DND-41 (cell line): ENCODE results near the gene ANKRD33.

Experiments
- ATAC-seq: fragments of 200-7000 bp; cut with Tn5 transposase; 3 replicates; pipeline ENCODE4 v1.9.1; 2021; ENCODE audit warnings: low read depth; ENCODE audit not compliant: insufficient read depth
- DNase-seq: peaks from one replicate; pipeline ENCODE4 v3.0.0-alpha.2; 2020
- H2AFZ ChIP-seq: 2 replicates; pipeline ENCODE4 v1.6.0; 2012; ENCODE audit warnings: low read depth, low read length
- H3K27ac ChIP-seq: 2 replicates; pipeline ENCODE4 v1.5.1; 2012; ENCODE audit warnings: low read length, inconsistent platforms
- H3K27me3 ChIP-seq: fragments of 200-600 bp; sonication (generic); 2 replicates; pipeline ENCODE4 v1.6.0; 2012; ENCODE audit warnings: low read length, mild to moderate bottlenecking, inconsistent platforms; ENCODE audit not compliant: insufficient read depth, poor library complexity
- H3K36me3 ChIP-seq: 2 replicates; pipeline ENCODE4 v1.5.1; 2012; ENCODE audit warnings: low read length, inconsistent platforms; ENCODE audit not compliant: insufficient read depth
- H3K4me1 ChIP-seq: 2 replicates; pipeline ENCODE4 v1.5.1; 2012; ENCODE audit warnings: mild to moderate bottlenecking, low read length; ENCODE audit not compliant: insufficient read depth
- H3K4me2 ChIP-seq: 2 replicates; pipeline ENCODE4 v1.6.0; 2012; ENCODE audit warnings: mild to moderate bottlenecking, moderate library complexity, low read length, inconsistent platforms; ENCODE audit not compliant: insufficient read depth
- H3K4me3 ChIP-seq, 2 experiments: fragments of 200-600 bp in 1 of 2; shearing (Covaris generic) in 1 of 2; 2 replicates each; pipeline ENCODE4 v1.5.1; 2012 to 2016; ENCODE audit warnings: inconsistent platforms in 2 of 2, low read length in 2 of 2, mild to moderate bottlenecking in 2 of 2, low read depth in 1 of 2, moderate library complexity in 1 of 2
- H3K79me2 ChIP-seq: 2 replicates; pipeline ENCODE4 v1.6.0; 2012; ENCODE audit warnings: low read length, inconsistent platforms; ENCODE audit not compliant: insufficient read depth
- H3K9ac ChIP-seq: 2 replicates; pipeline ENCODE4 v1.6.0; 2012; ENCODE audit warnings: low read depth, mild to moderate bottlenecking, inconsistent platforms, low read length, moderate library complexity
- H3K9me3 ChIP-seq: 2 replicates; pipeline ENCODE4 v1.5.1; 2012; ENCODE audit warnings: low read length, moderate library complexity, mild to moderate bottlenecking, inconsistent platforms; ENCODE audit not compliant: insufficient read depth, severe bottlenecking
- H4K20me1 ChIP-seq: 2 replicates; pipeline ENCODE4 v1.6.0; 2012; ENCODE audit warnings: low read length; ENCODE audit not compliant: insufficient read depth
- CTCF ChIP-seq: IDR thresholded peaks from 2 replicates; pipeline ENCODE4 v1.5.1; 2012; ENCODE audit warnings: borderline replicate concordance, low read length, moderate library complexity, mild to moderate bottlenecking; ENCODE audit not compliant: poor library complexity, severe bottlenecking; ENCODE audit errors: extremely low read depth
- EZH2 ChIP-seq: IDR thresholded peaks from 3 replicates; pipeline ENCODE4 v1.6.1; 2012; ENCODE audit warnings: borderline replicate concordance, low read depth, mild to moderate bottlenecking, moderate library complexity, low read length, inconsistent platforms; ENCODE audit not compliant: severe bottlenecking

Gene ANKRD33

GRCh38 chr12:51896236-51896635 lies 8.3 kb downstream of the ANKRD33 start:
- no peak overlapping the region for H3K4me3 ChIP-seq
- H3K27me3 ChIP-seq, result peaks cover 7% of the 10 kb centered on the region
- no peak overlapping the region for H3K4me2 ChIP-seq
- no peak overlapping the region for H3K9ac ChIP-seq
- TF ChIP-seq EZH2, result no peak
- TF ChIP-seq CTCF, result no peak
- ATAC-seq (no peak), DNase-seq (no peak)
- H3K27ac ChIP-seq, result no peak overlapping the region
- no peaks in the 10 kb centered on the region for H4K20me1 ChIP-seq
- H3K79me2 ChIP-seq, result no peaks in the 10 kb centered on the region
- no peak overlapping the region for H2AFZ ChIP-seq
- no peaks in the 10 kb centered on the region for H3K9me3 ChIP-seq
- no peaks in the 10 kb centered on the region for H3K36me3 ChIP-seq
- H3K4me1 ChIP-seq, result no peaks in the 10 kb centered on the region

GRCh38 chr12:51897181-51897580 lies 9.3 kb downstream of the ANKRD33 start:
- Histone ChIP-seq H3K9me3 (no peaks in the 10 kb centered on the region), H3K36me3 (no peaks in the 10 kb centered on the region), H3K4me2 (no peak overlapping the region), H3K27ac (no peak overlapping the region), H2AFZ (no peak overlapping the region), H3K27me3 (peaks cover 7% of the 10 kb centered on the region), H4K20me1 (no peaks in the 10 kb centered on the region), H3K9ac (no peak overlapping the region), H3K4me1 (no peaks in the 10 kb centered on the region), H3K4me3 (no peak overlapping the region), H3K79me2 (no peaks in the 10 kb centered on the region)
- ATAC-seq (no peak), DNase-seq (no peak)
- no peak for TF ChIP-seq EZH2
- TF ChIP-seq CTCF, result no peak

GRCh38 chr12:51898506-51898905 lies 10.6 kb downstream of the ANKRD33 start:
- Histone ChIP-seq H3K36me3 (no peaks in the 10 kb centered on the region), H3K27me3 (peaks cover 7% of the 10 kb centered on the region), H4K20me1 (no peaks in the 10 kb centered on the region), H3K4me3 (no peak overlapping the region), H2AFZ (no peak overlapping the region), H3K79me2 (no peaks in the 10 kb centered on the region), H3K9me3 (no peaks in the 10 kb centered on the region), H3K27ac (no peak overlapping the region), H3K4me1 (no peaks in the 10 kb centered on the region), H3K9ac (no peak overlapping the region), H3K4me2 (no peak overlapping the region)
- TF ChIP-seq EZH2 (no peak), CTCF (no peak)
- DNase-seq (no peak), ATAC-seq (no peak)

GRCh38 chr12:51898937-51899336 lies 11.0 kb downstream of the ANKRD33 start:
- Histone ChIP-seq H3K27me3 (peaks cover 7% of the 10 kb centered on the region), H3K4me3 (no peak overlapping the region), H2AFZ (no peak overlapping the region), H3K4me1 (no peaks in the 10 kb centered on the region), H3K36me3 (no peaks in the 10 kb centered on the region), H3K4me2 (no peak overlapping the region), H3K27ac (no peak overlapping the region), H3K79me2 (no peaks in the 10 kb centered on the region), H3K9ac (no peak overlapping the region), H4K20me1 (no peaks in the 10 kb centered on the region), H3K9me3 (no peaks in the 10 kb centered on the region)
- DNase-seq, result no peak
- ATAC-seq, result no peak
- TF ChIP-seq CTCF, result no peak
- TF ChIP-seq EZH2, result no peak
